Fibroblast of mammary gland (primary cell): ENCODE measurements around the gene TLR7.

Experiments used
- DNase-seq: peaks from one replicate; pipeline ENCODE4 v3.0.0-alpha.2; 2010; ENCODE audit warnings: low read depth
- H3K4me3 ChIP-seq: 2 replicates; pipeline ENCODE4 v1.5.1; 2011; ENCODE audit warnings: low read depth, mild to moderate bottlenecking, low read length, moderate library complexity; ENCODE audit not compliant: control insufficient read depth
- CTCF ChIP-seq: conservative IDR thresholded peaks from 2 replicates; pipeline ENCODE4 v1.5.1; 2011; ENCODE audit warnings: low read depth, low read length, inconsistent platforms; ENCODE audit not compliant: control insufficient read depth, insufficient read depth

The TLR7 gene

GRCh38 chrX:12866451-12867377, at the start of gene TLR7:
Gene TLR7, plus strand, starts transcription at chrX:12867072. Its CDS starts 507 bp downstream, at chrX:12867579.
- no peak for TF ChIP-seq CTCF
- H3K4me3 ChIP-seq, result no peak within 1 kb of the TSS
- DNase-seq, result no peak

- no peak overlapping the region for H3K4me3 ChIP-seq
- TF ChIP-seq CTCF, result no peak
- DNase-seq, result no peak
Measured at GRCh38 chrX:12817528-12817927, 49.3 kb upstream of the TLR7 start.

GRCh38 chrX:12819222-12819621, 47.6 kb upstream of the TLR7 start:
- no peak overlapping the region for H3K4me3 ChIP-seq
- TF ChIP-seq CTCF, result no peak
- no peak for DNase-seq

GRCh38 chrX:12820737-12821136, 46.1 kb upstream of the TLR7 start:
- no peak for TF ChIP-seq CTCF
- H3K4me3 ChIP-seq, result no peak overlapping the region
- no peak for DNase-seq

GRCh38 chrX:12824944-12825343, 41.9 kb upstream of the TLR7 start:
- no peak overlapping the region for H3K4me3 ChIP-seq
- DNase-seq, result peak; percentile 4
- peak; percentile 6 for TF ChIP-seq CTCF

GRCh38 chrX:12825801-12826200, 41.1 kb upstream of the TLR7 start:
- no peak overlapping the region for H3K4me3 ChIP-seq
- no peak for DNase-seq
- TF ChIP-seq CTCF, result no peak

- no peak overlapping the region for H3K4me3 ChIP-seq
- no peak for DNase-seq
- TF ChIP-seq CTCF, result no peak
Measured at GRCh38 chrX:12843061-12843667, 23.7 kb upstream of the TLR7 start.
